ENCODE results near the gene PLEKHA1.

Gene PLEKHA1

DNA sequence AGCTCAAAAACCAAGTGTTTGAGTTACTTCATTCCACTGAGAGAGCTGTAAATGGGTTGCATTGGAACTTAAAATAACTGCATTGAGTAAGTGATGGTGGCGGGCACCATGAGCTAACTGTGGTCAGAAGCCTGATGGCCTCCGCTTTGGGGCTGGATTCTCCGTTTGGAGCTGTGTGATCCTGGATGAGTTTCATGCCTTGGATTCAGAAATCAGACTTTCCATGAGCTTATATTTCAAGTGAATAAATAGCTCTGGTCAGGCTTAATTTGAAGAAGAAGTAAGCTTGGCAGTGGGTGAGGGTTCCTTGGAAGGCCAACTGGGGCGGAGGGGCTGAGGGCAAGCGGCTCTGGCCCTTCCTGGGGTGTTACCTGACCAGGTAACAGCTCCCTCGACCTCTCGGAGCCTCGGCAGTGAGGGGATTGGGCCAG is 92.5 kb downstream of the PLEKHA1 start:
- POLR2A ChIA-PET (ENCODE audit: low non-redundant PET): interaction anchor here (0.8 kb wide), 1 partner anchor 24 kb away, joined by 5 read pairs; no protein-coding TSS in a partner anchor
- DNase-seq (ENCODE audit: low spot score): no peak
- TF ChIP-seq, protein P1, sequence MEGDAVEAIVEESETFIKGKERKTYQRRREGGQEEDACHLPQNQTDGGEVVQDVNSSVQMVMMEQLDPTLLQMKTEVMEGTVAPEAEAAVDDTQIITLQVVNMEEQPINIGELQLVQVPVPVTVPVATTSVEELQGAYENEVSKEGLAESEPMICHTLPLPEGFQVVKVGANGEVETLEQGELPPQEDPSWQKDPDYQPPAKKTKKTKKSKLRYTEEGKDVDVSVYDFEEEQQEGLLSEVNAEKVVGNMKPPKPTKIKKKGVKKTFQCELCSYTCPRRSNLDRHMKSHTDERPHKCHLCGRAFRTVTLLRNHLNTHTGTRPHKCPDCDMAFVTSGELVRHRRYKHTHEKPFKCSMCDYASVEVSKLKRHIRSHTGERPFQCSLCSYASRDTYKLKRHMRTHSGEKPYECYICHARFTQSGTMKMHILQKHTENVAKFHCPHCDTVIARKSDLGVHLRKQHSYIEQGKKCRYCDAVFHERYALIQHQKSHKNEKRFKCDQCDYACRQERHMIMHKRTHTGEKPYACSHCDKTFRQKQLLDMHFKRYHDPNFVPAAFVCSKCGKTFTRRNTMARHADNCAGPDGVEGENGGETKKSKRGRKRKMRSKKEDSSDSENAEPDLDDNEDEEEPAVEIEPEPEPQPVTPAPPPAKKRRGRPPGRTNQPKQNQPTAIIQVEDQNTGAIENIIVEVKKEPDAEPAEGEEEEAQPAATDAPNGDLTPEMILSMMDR (conservative IDR thresholded peaks at IDR 0.05; ENCODE audit: low read depth): no peak
- H3K27ac ChIP-seq: peak overlapping the region; percentile 98
- CTCF ChIA-PET: interaction anchor here (0.8 kb wide), 2 partner anchors 29 to 98 kb away, joined by 3 to 4 read pairs; no protein-coding TSS in a partner anchor

DNA sequence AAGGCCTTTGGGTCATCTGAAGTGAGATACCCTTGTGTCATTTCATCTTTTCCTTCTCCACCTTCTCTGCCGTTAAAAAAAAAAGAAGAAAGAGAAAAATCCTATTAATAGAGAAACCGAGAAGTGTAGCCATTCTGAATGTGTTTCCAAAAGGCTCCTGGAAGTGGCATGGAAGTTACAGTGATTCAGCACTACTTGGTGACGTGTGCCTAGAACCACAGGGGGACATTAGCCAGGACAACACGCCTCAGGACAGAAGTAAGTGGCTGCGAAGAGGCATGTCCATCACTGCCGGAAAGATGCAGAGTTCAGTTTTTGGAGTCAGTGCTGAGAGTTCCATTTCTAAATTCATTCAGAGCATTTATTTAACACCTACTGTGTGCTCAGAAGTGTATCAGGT is 93.2 kb downstream of the PLEKHA1 start:
- ChIA-PET CTCF (no interaction called here), POLR2A (ENCODE audit: low non-redundant PET) (no interaction called here)
- DNase-seq (ENCODE audit: low spot score): no peak
- TF ChIP-seq, protein P1 (conservative IDR thresholded peaks at IDR 0.05; ENCODE audit: low read depth): no peak
- peak overlapping the region; percentile 98 for H3K27ac ChIP-seq

DNA sequence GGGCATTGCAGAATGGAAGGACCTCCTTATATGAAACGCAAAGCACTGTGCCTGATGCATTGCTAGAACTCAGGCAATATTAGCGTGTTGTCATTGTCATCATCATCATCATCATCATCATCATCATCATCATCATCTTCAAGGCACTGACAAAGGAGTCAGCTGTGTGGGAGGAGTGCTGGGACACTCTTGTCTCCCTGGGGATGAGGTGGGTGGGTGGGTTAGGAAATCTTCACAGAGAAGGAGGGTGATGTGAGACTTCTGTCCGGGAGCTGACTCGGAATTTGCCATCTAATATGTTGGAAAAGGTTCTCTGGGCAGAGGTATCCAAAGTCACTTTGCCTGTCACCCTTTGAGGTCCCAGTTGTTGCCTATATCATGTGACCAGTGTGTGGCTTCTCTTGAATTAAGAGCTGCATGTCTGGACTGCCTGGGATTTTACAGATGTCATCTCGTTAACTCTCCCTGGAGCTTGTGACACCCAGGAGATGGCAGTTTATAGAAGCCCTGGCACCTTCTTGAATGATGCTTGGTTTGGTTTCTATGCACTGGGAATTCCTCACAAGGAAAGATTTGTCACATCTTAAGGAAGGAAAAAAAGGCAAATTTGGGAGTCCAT is 93.9 kb downstream of the PLEKHA1 start:
- no peak for DNase-seq (ENCODE audit: low spot score)
- TF ChIP-seq, protein P1 (conservative IDR thresholded peaks at IDR 0.05; ENCODE audit: low read depth): no peak
- CTCF ChIA-PET: interaction anchor here (0.7 to 1.7 kb wide), 6 partner anchors 23 to 100 kb away, joined by 3 to 14 read pairs (median 4); no protein-coding TSS in a partner anchor
- POLR2A ChIA-PET (ENCODE audit: low non-redundant PET): interaction anchor here (0.6 to 1.1 kb wide), 3 partner anchors 23 to 762 kb away, joined by 4 read pairs; no protein-coding TSS in a partner anchor
- H3K27ac ChIP-seq: peak overlapping the region; percentile 98

DNA sequence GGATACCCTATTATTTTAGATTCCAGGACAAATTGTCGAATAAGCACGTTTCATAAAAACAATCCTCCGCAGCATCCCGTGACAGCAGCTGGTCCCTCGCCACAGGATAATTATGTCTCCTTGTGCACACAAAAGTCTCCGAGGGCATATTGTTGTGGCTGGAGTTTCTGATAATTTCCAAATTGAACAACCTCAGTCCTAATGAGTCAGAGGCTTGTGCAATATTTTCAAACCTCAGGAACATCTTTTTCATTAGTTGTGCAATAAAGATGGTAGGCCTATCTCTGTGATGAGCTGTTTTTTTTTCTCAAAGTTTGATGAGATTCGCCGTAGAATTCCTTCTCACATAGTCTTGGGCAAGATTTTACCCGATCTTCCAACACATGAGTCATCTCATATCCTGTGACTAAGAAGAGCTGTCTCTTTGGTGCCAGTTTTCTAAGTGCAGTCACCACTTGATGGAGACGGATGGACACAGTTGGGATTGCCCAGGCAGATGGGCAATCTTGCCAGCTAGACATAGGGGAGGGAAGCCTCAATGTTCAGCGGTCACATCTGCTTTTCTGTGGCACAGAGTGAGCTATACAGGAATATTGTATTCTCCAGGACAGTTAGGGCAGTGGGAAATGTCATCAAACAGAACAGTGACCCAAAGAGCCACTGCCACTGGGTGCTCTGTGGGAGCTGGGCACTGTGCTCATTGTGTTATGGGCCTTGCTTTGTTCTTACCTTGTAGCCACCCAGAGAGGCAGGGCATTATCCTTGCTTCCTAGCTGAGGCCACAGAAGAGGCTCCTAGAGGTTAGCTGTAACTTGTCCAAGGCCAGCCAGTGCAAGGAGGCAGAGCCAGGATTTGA is 94.6 kb downstream of the PLEKHA1 start:
- DNase-seq (ENCODE audit: low spot score): peak; percentile 98
- H3K27ac ChIP-seq: peak overlapping the region; percentile 98
- ChIA-PET POLR2A (ENCODE audit: low non-redundant PET) (interaction anchor here (0.6 to 1.1 kb wide), 3 partner anchors 22 to 761 kb away, joined by 4 read pairs; no protein-coding TSS in a partner anchor), CTCF (interaction anchor here (0.6 to 1.7 kb wide), 9 partner anchors 11 to 200 kb away, joined by 3 to 14 read pairs (median 4); no protein-coding TSS in a partner anchor)
- TF ChIP-seq, protein P1 (conservative IDR thresholded peaks at IDR 0.05; ENCODE audit: low read depth): no peak

DNA sequence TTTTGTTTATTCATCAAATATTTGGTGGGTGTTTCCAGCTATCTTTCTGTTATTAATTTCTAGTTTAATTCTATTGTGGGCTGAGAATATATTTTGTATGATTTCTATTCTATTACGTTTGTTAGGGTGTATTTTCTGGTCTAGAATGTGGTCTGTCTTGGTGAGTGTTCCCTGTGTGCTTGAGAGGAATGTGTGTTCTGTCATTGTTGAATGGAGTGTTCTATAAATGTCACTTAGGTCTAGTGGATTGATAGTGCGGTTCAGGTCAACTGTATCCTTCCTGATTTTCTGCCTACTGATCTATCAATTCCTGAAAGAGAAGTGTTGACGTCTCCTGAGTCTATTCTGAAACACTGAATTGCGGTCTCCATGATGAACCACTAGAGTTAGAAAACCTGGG is 95.3 kb downstream of the PLEKHA1 start:
- TF ChIP-seq, protein P1 (conservative IDR thresholded peaks at IDR 0.05; ENCODE audit: low read depth): no peak
- H3K27ac ChIP-seq: peak overlapping the region; percentile 98
- DNase-seq (ENCODE audit: low spot score): no peak
- ChIA-PET POLR2A (ENCODE audit: low non-redundant PET) (interaction anchor here (1.1 kb wide), 1 partner anchor 21 kb away, joined by 4 read pairs; no protein-coding TSS in a partner anchor), CTCF (interaction anchor here (0.6 to 1.7 kb wide), 8 partner anchors 20 to 820 kb away, joined by 3 to 14 read pairs (median 4); no protein-coding TSS in a partner anchor)

DNA sequence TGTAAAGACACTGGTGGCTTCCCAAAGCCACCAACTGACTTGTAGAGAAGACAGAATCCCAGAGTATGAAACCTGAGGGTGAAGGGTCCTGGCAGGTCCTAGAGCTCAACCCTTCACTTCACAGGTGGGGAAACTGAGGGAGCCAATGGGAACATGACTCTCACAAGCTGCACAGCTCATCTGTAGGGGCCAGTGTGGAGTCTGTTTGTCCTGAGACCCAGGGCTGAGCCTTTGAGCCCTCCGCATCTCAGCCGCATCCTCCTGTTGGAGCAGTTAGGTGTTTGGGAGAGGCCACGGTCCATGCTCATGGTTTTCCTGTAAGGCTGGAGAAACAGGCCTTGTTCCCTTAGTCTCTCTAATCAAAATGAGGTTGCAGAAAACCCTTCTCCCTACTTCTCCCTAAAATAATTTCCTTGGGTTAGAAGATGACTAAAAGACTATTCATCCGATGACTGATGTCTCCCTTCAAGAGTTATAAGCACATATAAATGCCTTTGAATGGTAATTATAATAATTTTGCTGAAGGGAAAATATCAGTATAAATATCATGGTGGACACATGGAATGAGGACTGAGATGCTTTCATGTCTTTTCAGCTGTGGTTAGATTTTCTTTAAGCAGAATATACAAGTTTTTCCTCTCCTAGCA is 97.1 kb downstream of the PLEKHA1 start:
- DNase-seq (ENCODE audit: low spot score): peak; percentile 57
- ChIA-PET POLR2A (ENCODE audit: low non-redundant PET) (no interaction called here), CTCF (no interaction called here)
- TF ChIP-seq, protein P1 (conservative IDR thresholded peaks at IDR 0.05; ENCODE audit: low read depth): no peak
- peak overlapping the region; percentile 73 for H3K27ac ChIP-seq
